H9 (cell line): Measurements from ENCODE around the gene FRMD4B. TPM values are rescaled to one million over a fixed set of nuclear protein-coding genes. Genes with fewer than 3 reads are reported as not detected.

Experiments
- DNase-seq: peaks from one replicate; pipeline ENCODE4 v3.0.0-alpha.2; 2017
- H2AFZ ChIP-seq: one replicate; pipeline ENCODE4 v1.6.1; 2013; ENCODE audit warnings: mild to moderate bottlenecking, low read length, control low read depth, moderate library complexity
- H2AK5ac ChIP-seq: 2 replicates; pipeline ENCODE4 v1.6.1; 2013; ENCODE audit warnings: low read length, control low read depth, mixed read lengths; ENCODE audit not compliant: insufficient read length
- H2BK120ac ChIP-seq: one replicate; pipeline ENCODE4 v1.6.1; 2013; ENCODE audit warnings: low read depth, mild to moderate bottlenecking, low read length, control low read depth, inconsistent platforms; ENCODE audit not compliant: poor library complexity, severe bottlenecking
- H2BK12ac ChIP-seq: 2 replicates; pipeline ENCODE4 v1.6.1; 2013; ENCODE audit warnings: low read length, control low read depth, mixed read lengths, low read depth; ENCODE audit not compliant: insufficient read length
- H2BK15ac ChIP-seq: 2 replicates; pipeline ENCODE4 v1.6.1; 2013; ENCODE audit warnings: low read depth, low read length, control low read depth
- H2BK20ac ChIP-seq: one replicate; pipeline ENCODE4 v1.6.1; 2013; ENCODE audit warnings: low read depth, mild to moderate bottlenecking, low read length, control low read depth, inconsistent platforms; ENCODE audit not compliant: poor library complexity, severe bottlenecking
- H2BK5ac ChIP-seq: 2 replicates; pipeline ENCODE4 v1.6.1; 2013; ENCODE audit warnings: low read length, control low read depth, mixed read lengths; ENCODE audit not compliant: insufficient read length
- H3K14ac ChIP-seq: 2 replicates; pipeline ENCODE4 v1.6.1; 2013; ENCODE audit warnings: low read length, control low read depth; ENCODE audit not compliant: insufficient read depth
- H3K18ac ChIP-seq: 2 replicates; pipeline ENCODE4 v1.6.1; 2013; ENCODE audit warnings: low read depth, mild to moderate bottlenecking, mixed read lengths, low read length, control low read depth; ENCODE audit not compliant: insufficient read length
- H3K23ac ChIP-seq: 2 replicates; pipeline ENCODE4 v1.6.1; 2013; ENCODE audit warnings: low read length, control low read depth, mixed read lengths, low read depth; ENCODE audit not compliant: insufficient read length
- H3K23me2 ChIP-seq: 2 replicates; pipeline ENCODE4 v1.6.1; 2013; ENCODE audit warnings: low read depth, mild to moderate bottlenecking, mixed read lengths, low read length, control low read depth; ENCODE audit not compliant: insufficient read length, poor library complexity, severe bottlenecking
- H3K27ac ChIP-seq: 2 replicates; pipeline ENCODE4 v1.5.1; 2013; ENCODE audit warnings: low read length, control low read depth, mixed read lengths, low read depth; ENCODE audit not compliant: insufficient read length
- H3K27me3 ChIP-seq: 2 replicates; pipeline ENCODE4 v1.6.1; 2013; ENCODE audit warnings: low read length, control low read depth, inconsistent platforms; ENCODE audit not compliant: insufficient read depth
- H3K4ac ChIP-seq: 2 replicates; pipeline ENCODE4 v1.6.1; 2013; ENCODE audit warnings: low read depth, mild to moderate bottlenecking, control low read depth, inconsistent platforms, low read length, moderate library complexity
- H3K4me1 ChIP-seq: 2 replicates; pipeline ENCODE4 v1.6.1; 2013; ENCODE audit warnings: low read length, control low read depth, inconsistent platforms; ENCODE audit not compliant: insufficient read depth
- H3K4me2 ChIP-seq: 2 replicates; pipeline ENCODE4 v1.6.1; 2013; ENCODE audit warnings: low read length, control low read depth, mixed read lengths; ENCODE audit not compliant: insufficient read length, insufficient read depth
- H3K56ac ChIP-seq: 2 replicates; pipeline ENCODE4 v1.6.1; 2013; ENCODE audit warnings: low read depth, mild to moderate bottlenecking, mixed read lengths, low read length, control low read depth; ENCODE audit not compliant: insufficient read length
- H3K79me1 ChIP-seq: 2 replicates; pipeline ENCODE4 v1.6.1; 2013; ENCODE audit warnings: low read depth, mild to moderate bottlenecking, moderate library complexity, low read length, control low read depth, inconsistent platforms; ENCODE audit not compliant: insufficient read depth, poor library complexity, severe bottlenecking
- H3K79me2 ChIP-seq: 2 replicates; pipeline ENCODE4 v1.6.1; 2013; ENCODE audit warnings: low read length, control low read depth, inconsistent platforms; ENCODE audit not compliant: insufficient read depth
- H3K9ac ChIP-seq: 2 replicates; pipeline ENCODE4 v1.6.1; 2013; ENCODE audit warnings: low read length, control low read depth, mixed read lengths; ENCODE audit not compliant: insufficient read length; ENCODE audit errors: extremely low read depth
- H3K9me3 ChIP-seq: one replicate; pipeline ENCODE4 v1.6.1; 2013; ENCODE audit warnings: low read depth, low read length, inconsistent platforms; ENCODE audit not compliant: control insufficient read depth
- H3T11ph ChIP-seq: one replicate; pipeline ENCODE4 v1.6.1; 2013; ENCODE audit warnings: mild to moderate bottlenecking, low read length, control low read depth, inconsistent platforms
- H4K20me1 ChIP-seq: one replicate; pipeline ENCODE4 v1.6.1; 2013; ENCODE audit not compliant: control insufficient read depth, insufficient read length, insufficient read depth
- H4K5ac ChIP-seq: 2 replicates; pipeline ENCODE4 v1.6.1; 2013; ENCODE audit warnings: low read depth, mild to moderate bottlenecking, mixed read lengths, low read length, control low read depth; ENCODE audit not compliant: insufficient read length
- H4K8ac ChIP-seq: replicated peaks from 2 replicates; pipeline ENCODE4 v1.6.1; 2013; ENCODE audit warnings: low read length, control low read depth, mixed read lengths, low read depth; ENCODE audit not compliant: insufficient read length
- H4K91ac ChIP-seq: 2 replicates; pipeline ENCODE4 v1.6.1; 2013; ENCODE audit warnings: low read depth, mild to moderate bottlenecking, moderate library complexity, mixed read lengths, low read length, control low read depth; ENCODE audit not compliant: insufficient read length
- H3K27ac Mint-ChIP-seq, 3 experiments: 2 replicates in 2 of 3; 3 replicates in 1 of 3; pipeline ENCODE4 v1.8.0; 2020 to 2021; ENCODE audit warnings: mixed read lengths in 3 of 3, mild to moderate bottlenecking in 1 of 3, moderate library complexity in 1 of 3
- H3K27me3 Mint-ChIP-seq: 2 replicates; pipeline ENCODE4 v1.8.0; 2021; ENCODE audit warnings: low read depth, mild to moderate bottlenecking, moderate library complexity, mixed read lengths
- H3K36me3 Mint-ChIP-seq, 3 experiments: 2 replicates in 2 of 3; 3 replicates in 1 of 3; pipeline ENCODE4 v1.8.0; 2020 to 2021; ENCODE audit warnings: low read depth in 3 of 3, mixed read lengths in 3 of 3; ENCODE audit not compliant: insufficient read depth in 1 of 3
- H3K4me1 Mint-ChIP-seq, 2 experiments: 2 replicates each; pipeline ENCODE4 v1.8.0; 2020; ENCODE audit warnings: mixed read lengths in 2 of 2
- H3K4me3 Mint-ChIP-seq, 2 experiments: 2 replicates in 1 of 2; 3 replicates in 1 of 2; pipeline ENCODE4 v1.8.0; 2020 to 2021; ENCODE audit warnings: mild to moderate bottlenecking in 2 of 2, mixed read lengths in 2 of 2, moderate library complexity in 1 of 2
- H3K9me3 Mint-ChIP-seq, 2 experiments: 2 replicates in 1 of 2; 3 replicates in 1 of 2; pipeline ENCODE4 v1.8.0; 2020; ENCODE audit warnings: mild to moderate bottlenecking in 2 of 2, mixed read lengths in 2 of 2, moderate library complexity in 1 of 2
- WGBS: extraction: QIAGEN DNeasy Blood & Tissue Kit; methylation state at CpG from one replicate; pipeline ENCODE4 v1.1.7; 2013; ENCODE audit warnings: missing lambda C conversion rate, low lambda C conversion rate, mixed read lengths; ENCODE audit not compliant: insufficient read length; ENCODE audit errors: extremely low coverage; 5-methylcytosine and 5-hydroxymethylcytosine counted together
- total RNA-seq: library from RNA; stranded (reverse); gene quantifications from 2 replicates; pipeline ENCODE4 v1.2.1, GENCODE V29; 2021
- TF ChIP-seq, protein P1 (sequence below): fragments of 200-600 bp; sonication (generic); conservative IDR thresholded peaks from 3 replicates; pipeline ENCODE4 v1.8.0; 2021; ENCODE audit warnings: antibody characterized with exemption, mild to moderate bottlenecking

FRMD4B gene
- total RNA-seq, 1 experiment from 2014 or later, result 3.4 TPM

DNA sequence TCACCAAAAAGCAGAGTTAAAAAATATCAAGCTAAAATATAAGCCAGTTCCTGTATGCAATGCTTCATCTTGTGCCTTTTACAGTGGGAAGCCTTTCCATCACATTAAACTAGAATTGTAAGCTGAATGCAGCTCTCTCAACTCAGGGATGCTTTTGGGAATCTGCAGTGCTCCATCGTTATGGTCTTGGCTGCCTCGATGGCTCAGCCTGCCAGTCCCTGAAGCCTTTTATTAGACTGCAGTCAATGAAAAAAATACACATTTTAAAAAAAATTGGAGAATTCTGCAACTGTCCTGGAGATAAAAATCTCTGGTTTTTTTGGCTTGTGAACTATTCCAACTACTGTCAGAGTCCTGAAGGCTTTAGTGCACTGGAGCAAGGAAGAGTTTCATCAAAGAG is 53.0 kb downstream of the FRMD4B start:
- Histone ChIP-seq H3K9me3 (no peaks in the 10 kb centered on the region), H3K79me2 (no peaks in the 10 kb centered on the region), H3K27ac (no peak overlapping the region), H3K23me2 (no peaks in the 10 kb centered on the region), H3K4me1 (no peaks in the 10 kb centered on the region), H2AFZ (no peak overlapping the region), H3K14ac (no peak overlapping the region), H3K18ac (no peak overlapping the region), H3K4me2 (no peak overlapping the region), H3K56ac (no peak overlapping the region), H3T11ph (no peak overlapping the region), H3K23ac (no peak overlapping the region), H2BK120ac (no peak overlapping the region), H4K20me1 (no peaks in the 10 kb centered on the region), H4K91ac (no peak overlapping the region), H2BK15ac (no peak overlapping the region), H3K4ac (no peak overlapping the region), H2BK20ac (no peak overlapping the region), H4K5ac (no peak overlapping the region), H3K79me1 (no peaks in the 10 kb centered on the region), H2BK5ac (no peak overlapping the region), H4K8ac (no peak overlapping the region), H2AK5ac (no peak overlapping the region), H2BK12ac (no peak overlapping the region), H3K9ac (no peak overlapping the region), H3K27me3 (no peaks in the 10 kb centered on the region)
- no CpG with 5 or more reads among the region's 2 CpGs for WGBS
- Mint-ChIP-seq H3K36me3 (no peaks in the 10 kb centered on the region), H3K4me1 (no peaks in the 10 kb centered on the region), H3K9me3 (peaks cover 0 to 3% of the 10 kb centered on the region in 2 experiments; a peak in 3 of 5 replicates), H3K4me3 (no peak overlapping the region), H3K27ac (no peak overlapping the region), H3K27me3 (no peaks in the 10 kb centered on the region)
- TF ChIP-seq, protein P1, sequence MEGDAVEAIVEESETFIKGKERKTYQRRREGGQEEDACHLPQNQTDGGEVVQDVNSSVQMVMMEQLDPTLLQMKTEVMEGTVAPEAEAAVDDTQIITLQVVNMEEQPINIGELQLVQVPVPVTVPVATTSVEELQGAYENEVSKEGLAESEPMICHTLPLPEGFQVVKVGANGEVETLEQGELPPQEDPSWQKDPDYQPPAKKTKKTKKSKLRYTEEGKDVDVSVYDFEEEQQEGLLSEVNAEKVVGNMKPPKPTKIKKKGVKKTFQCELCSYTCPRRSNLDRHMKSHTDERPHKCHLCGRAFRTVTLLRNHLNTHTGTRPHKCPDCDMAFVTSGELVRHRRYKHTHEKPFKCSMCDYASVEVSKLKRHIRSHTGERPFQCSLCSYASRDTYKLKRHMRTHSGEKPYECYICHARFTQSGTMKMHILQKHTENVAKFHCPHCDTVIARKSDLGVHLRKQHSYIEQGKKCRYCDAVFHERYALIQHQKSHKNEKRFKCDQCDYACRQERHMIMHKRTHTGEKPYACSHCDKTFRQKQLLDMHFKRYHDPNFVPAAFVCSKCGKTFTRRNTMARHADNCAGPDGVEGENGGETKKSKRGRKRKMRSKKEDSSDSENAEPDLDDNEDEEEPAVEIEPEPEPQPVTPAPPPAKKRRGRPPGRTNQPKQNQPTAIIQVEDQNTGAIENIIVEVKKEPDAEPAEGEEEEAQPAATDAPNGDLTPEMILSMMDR, result no peak
- no peak for DNase-seq
